Measurements from ENCODE around the gene TIGAR.

- TF ChIP-seq CTCF (IDR thresholded peaks at IDR 0.05), result no peak
- no peak for TF ChIP-seq EZH2 (IDR thresholded peaks at IDR 0.05)
- TF ChIP-seq EZH2phosphoT487 (IDR thresholded peaks at IDR 0.05), result no peak
Observed at GRCh38 chr12:4312251-4312650, 8.8 kb upstream of the TIGAR start.

All from neural progenitor cell (in vitro differentiated cells).